CMK (cell line): ENCODE data around the gene TMEM221.
A peak's percentile ranks its signal among the peaks of the same experiment; 100 is the strongest.

ENCODE experiments used
- DNase-seq: peaks from one replicate; pipeline ENCODE4 v3.0.0-alpha.2; 2010; ENCODE audit warnings: low read depth

The TMEM221 gene

GRCh38 chr19:17405250-17406045 is 43.0 kb downstream of the TMEM221 start, which contains the start of gene BST2:
BST2 (minus strand) TSS chr19:17405630; CDS start chr19:17405575, 55 bp downstream.
- no peak for DNase-seq

DNA sequence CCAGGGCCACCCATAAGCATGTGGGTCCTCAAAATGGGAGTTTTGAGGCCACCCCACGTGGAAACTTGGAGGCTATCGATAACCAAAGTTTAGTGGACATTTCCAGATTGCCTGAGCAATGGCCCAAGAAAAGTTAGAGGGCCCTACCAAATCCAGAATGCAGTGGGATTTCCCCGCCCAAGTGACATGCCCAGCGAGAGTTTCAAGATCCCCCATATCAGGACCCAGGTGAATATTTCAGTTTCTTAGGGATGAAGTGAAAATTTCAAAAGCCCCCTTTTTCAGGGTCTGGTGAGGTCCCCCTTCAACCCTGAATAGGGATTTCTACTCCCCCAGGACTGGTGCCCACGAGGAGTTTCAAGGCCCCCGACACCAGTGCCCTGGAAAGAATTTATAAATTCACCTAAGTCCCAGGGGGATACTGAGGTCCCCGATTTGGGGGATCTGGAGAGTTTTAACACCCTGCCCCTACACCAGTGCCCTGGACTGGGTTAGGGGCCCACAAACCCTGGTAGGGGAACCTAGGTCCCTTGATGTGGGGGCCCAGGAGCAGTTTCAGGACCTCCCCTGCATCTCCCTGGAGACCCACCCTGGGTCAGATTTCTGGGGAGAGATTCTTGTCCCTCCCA is 43.7 kb downstream of the TMEM221 start:
- no peak for DNase-seq

DNA sequence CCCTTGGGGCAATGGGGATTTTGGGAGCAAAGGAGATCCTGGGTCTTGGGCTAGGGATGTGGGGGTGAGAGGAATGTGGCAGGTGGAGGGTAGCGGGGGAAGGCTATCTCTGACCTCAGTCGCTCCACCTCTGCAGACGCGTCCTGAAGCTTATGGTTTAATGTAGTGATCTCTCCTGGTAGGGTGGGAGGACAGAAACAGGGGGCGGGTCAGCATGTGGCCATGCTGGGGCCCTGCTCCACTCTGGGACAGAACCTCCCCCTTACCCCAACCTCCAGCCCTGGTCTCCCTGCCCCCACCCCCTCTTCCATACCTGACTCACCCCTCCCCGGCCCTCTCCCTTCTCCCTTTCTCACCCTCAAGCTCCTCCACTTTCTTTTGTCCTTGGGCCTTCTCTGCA is 44.5 kb downstream of the TMEM221 start:
- DNase-seq = no peak

DNA sequence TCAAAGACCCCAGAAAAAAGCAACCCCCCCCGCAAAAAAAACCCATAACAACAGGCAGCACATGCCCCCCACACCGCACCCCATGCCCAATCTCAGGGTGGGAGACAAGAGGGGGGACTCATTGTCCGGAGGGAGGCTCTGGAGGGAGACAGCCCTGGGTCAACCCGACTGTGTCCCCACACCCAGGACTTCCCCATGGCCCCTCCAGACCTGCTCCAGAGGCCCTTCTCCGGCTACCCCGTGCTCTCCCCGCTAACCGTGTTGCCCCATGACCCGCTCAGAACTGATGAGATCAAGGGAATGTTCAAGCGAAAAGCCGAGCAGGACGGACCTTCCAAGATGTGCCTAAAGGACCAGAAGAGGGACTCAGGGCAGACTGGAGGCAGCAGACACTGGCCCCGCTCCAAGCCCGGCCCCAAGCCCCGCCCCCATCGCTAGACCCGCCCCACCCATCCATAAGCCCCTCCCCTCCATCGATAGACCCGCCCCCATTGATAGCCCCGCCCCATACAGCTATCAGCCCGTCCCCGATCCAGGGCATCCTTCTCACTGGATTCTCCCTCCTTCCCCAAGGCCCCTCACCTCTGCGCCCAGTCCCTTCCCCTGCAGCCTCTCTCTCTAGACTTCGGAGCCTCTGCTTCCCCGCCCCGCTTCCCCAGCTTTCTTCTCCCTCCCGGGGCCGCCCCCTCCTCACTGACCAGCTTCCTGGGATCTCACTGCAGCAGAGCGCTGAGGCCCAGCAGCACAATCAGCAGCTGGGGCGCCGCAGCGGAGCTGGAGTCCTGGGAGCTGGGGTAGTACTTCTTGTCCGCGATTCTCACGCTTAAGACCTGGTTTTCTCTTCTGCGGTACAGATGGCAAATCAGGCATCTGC is 45.2 kb downstream of the TMEM221 start:
- DNase-seq = no peak

DNA sequence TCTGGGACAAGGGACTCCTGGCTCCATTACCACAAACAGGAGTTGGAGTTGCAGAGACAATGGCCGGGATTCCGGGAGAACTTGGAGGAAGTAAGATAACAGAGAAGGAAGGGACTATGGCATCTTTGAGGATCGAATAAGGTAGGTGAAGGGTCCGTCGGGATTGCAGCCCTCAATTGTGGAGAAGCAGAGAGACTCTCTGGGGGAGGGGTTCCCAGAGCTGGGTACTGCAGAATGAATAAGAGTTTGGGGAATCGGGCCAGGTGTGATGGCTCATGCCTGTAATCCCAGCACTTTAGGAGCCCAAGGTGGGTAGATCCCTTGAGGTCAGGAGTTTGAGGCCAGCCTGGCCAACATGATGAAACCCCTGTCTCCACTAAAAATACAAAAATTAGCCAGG is 46.8 kb downstream of the TMEM221 start:
- no peak for DNase-seq

- no peak for DNase-seq
Observed at GRCh38 chr19:17398902-17399527, 49.5 kb downstream of the TMEM221 start.

DNA sequence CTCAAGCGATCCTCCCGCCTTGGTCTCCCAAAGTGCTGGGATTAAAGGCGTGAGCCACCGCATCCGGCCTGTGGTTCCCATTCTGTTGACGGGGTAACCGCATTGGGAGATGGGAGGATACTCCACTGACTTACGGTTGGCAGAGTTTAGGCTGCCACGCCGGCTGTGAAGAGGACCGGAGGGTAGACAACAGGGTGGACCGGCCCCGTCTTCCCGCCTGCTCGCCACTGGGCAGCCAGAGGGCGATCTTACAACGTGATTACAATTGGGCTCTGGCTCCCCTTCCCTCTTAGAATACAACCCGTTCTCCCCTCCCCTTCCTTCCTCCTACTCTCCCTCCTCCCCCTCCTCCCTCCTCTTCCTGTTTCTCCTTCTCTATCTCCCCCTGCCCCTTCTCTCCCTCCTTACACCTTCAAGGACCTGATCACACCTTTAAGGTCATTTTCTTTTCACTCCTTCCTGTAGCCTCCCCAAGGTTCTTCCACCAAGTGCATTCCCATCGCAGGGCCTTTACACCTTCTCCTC is 53.5 kb downstream of the TMEM221 start:
- DNase-seq = no peak

DNA sequence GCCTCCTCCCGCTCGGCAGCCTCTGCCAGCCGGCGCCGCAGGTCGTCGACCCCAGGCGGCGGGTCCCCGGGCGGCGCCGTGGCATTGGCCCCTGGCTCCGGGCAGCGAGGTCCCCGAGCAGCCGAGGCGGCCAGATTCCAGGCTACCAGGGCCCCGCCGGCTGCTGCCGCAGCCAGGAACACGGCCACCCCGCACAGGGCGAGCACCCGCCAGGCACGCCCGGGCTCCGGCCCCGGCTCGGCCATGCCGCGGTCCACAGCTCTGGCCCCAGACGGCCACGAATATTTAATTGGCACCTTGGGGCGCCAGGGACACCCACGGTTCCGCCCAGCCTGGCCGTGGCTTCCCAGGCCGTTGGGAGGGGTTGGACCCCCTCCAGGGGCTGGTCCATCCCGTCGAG is 54.6 kb downstream of the TMEM221 start, which contains the start of gene CCDC194:
TSS of gene CCDC194 (minus strand) at position 283 of the 400 bp plus-strand sequence. CDS start at position 245, 38 bp downstream.
- no peak for DNase-seq

DNA sequence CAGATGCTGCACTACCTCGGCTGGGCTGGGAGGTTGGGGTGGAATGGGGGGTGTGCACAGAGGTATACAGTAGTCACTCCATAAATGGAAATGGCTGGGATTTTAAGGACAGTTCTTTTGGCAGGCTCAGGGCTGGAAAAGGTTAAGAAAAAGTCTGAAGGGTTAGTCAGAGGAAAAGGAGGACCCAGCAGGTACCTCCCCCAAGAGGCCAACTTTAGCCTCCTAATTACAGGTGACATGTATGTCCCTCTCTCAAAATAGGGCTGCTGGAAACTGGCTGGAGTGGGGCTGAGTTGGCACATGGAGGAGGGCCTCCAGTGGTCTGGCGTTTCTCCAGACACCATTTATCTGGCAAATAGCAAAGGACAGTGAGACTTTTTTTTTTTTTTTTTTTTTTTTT is 55.5 kb downstream of the TMEM221 start:
- no peak for DNase-seq

GRCh38 chr19:17391371-17392151 is 56.9 kb downstream of the TMEM221 start:
- DNase-seq = no peak

GRCh38 chr19:17390665-17391370 is 57.6 kb downstream of the TMEM221 start:
- DNase-seq = peak; percentile 69

DNA sequence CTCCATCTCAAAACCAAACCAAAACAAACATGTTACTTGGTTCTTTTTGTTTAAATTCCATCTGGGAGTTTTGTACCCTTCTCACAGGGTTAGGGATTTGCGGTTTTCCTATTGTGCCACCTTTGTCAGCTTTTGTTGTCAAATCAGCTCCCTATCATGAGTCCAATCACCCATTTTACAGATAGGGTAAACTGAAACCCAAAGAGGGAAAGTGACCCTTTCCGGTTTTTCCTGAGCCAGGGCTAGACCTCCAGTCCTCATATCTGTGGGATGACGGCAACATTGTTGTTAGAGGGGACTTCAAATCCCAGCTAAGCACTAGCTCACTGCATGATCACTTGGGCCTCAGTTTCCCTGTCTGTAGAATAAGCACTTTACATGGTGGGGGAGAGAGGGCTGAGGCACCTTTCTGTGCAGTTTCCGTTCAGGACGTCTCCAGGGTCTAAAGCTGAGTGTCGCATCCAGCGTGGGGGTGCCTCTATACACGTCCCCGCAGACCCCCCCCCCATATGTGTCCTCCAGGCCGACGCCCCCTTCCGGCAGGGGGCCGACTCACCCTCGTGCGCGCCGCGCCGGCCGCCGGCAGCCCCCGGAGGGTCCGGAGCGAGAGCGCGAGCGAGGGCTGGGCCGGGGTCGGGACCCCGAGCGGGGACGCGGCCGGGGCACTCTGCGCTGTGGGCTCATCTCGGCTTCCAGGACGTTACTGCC is 58.4 kb downstream of the TMEM221 start:
- DNase-seq = no peak

DNA sequence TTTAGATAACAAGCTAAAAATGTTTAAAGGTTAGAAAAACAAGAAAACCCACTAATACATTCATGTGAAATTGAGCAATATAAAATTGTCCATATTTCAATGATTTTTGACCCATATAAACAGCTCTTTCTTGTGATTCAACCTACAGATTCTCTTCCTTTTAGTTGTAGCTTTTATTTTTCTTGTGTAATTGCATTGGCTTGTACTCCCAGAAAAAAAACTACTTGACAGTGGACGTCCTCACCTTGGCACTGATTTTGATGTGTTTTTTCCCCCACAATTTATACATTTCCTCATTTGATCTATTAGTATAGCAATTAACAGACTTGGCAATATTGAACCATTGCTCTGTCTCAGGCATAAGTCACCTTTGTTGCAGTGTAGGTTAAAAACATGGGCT is 59.2 kb downstream of the TMEM221 start:
- DNase-seq = no peak

DNA sequence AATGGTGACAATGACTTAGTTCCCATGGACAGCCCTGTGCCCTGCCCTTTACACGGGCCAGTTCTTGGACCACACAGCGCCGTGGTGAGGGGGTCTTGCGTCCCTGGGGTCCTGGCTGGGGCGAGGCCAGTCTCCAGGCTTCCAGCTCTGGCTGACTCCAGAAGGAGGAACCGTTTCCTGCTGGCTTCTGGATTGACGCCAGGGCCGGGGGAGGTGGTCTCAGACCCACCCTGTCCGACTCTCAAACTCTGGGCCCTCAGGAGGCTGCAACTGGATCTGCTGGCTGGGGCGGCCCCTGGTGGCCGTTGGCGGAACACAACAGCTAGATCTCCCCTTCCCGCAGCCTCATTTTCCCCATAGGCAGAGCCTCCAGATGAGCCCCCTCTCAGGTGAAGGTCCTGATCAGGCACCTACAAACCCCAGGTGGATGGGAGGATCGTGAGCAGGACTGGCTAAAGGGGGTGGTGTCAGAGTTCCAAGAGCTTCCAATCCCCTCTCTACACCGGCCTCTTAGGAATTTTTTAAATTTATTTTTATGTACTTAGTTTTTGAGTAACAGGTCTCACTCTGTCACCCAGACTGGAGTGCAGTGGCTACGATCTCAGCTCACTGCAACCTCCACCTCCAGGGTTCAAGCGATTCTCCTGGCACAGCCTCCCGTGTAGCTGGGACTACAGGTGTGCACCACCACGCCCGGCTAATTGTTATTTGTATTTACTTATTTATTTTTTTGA is 62.4 kb downstream of the TMEM221 start:
- DNase-seq = no peak
